CD4-positive, CD25-positive, alpha-beta regulatory T cell (primary cell): ENCODE results near the gene CCDC88A. TPM values are rescaled to one million over a fixed set of nuclear protein-coding genes. Genes with fewer than 3 reads are reported as not detected.
A peak's percentile ranks its signal among the peaks of the same experiment; 100 is the strongest.
"Not testable (repeated sequence)": the region's sequence is repeated elsewhere in the genome, so short reads cannot be mapped to it uniquely, and the experiment has no call there.

Source experiments
- ATAC-seq, 2 donors: fragments of 150-1000 bp; cut with Tn5 transposase; one replicate each; pipeline ENCODE4 v1.10.0; 2021; ENCODE audit warnings: low read depth in 2 of 2, moderate number of reproducible peaks in 2 of 2, moderate library complexity in 1 of 2
- DNase-seq, 3 donors: peaks; one replicate each; pipeline versions ENCODE4 v3.0.0 to v3.0.0-alpha.2; 2012 to 2022; ENCODE audit warnings: mixed read lengths in 1 of 3
- H3K27ac ChIP-seq: one replicate; pipeline ENCODE4 v1.7.0; 2013; ENCODE audit warnings: mild to moderate bottlenecking, low read length; ENCODE audit not compliant: insufficient read depth, poor library complexity, severe bottlenecking
- H3K27me3 ChIP-seq: one replicate; pipeline ENCODE4 v1.7.0; 2013; ENCODE audit warnings: low read length; ENCODE audit not compliant: control insufficient read depth, insufficient read depth
- H3K36me3 ChIP-seq: one replicate; pipeline ENCODE4 v1.7.0; 2013; ENCODE audit warnings: mild to moderate bottlenecking, low read length, moderate library complexity; ENCODE audit not compliant: control insufficient read depth, insufficient read depth
- H3K4me1 ChIP-seq: 2 replicates; pipeline ENCODE4 v1.7.0; 2013; ENCODE audit warnings: mild to moderate bottlenecking, low read length; ENCODE audit not compliant: insufficient read depth, control insufficient read depth, poor library complexity, severe bottlenecking
- H3K4me3 ChIP-seq: one replicate; pipeline ENCODE4 v1.7.0; 2013; ENCODE audit warnings: low read depth, mild to moderate bottlenecking, low read length, moderate library complexity
- H3K9me3 ChIP-seq, 2 experiments: 1 replicate in 1 of 2; 2 replicates in 1 of 2; pipeline ENCODE4 v1.7.0; 2013; ENCODE audit warnings: low read length in 2 of 2, mild to moderate bottlenecking in 1 of 2, moderate library complexity in 1 of 2; ENCODE audit not compliant: control insufficient read depth in 2 of 2
- H3K27ac Mint-ChIP-seq, 3 donors: one replicate each; pipeline ENCODE4 v1.8.0; 2020 to 2022; ENCODE audit warnings: mild to moderate bottlenecking in 3 of 3, mixed read lengths in 3 of 3, moderate library complexity in 2 of 3
- H3K27me3 Mint-ChIP-seq: one replicate; pipeline ENCODE4 v1.8.0; 2022; ENCODE audit warnings: mild to moderate bottlenecking, mixed read lengths
- H3K36me3 Mint-ChIP-seq: one replicate; pipeline ENCODE4 v1.8.0; 2020; ENCODE audit warnings: mixed read lengths
- H3K4me1 Mint-ChIP-seq, 4 donors: one replicate each; pipeline ENCODE4 v1.8.0; 2020 to 2022; ENCODE audit warnings: mixed read lengths in 4 of 4, mild to moderate bottlenecking in 1 of 4
- H3K4me3 Mint-ChIP-seq, 4 donors: one replicate each; pipeline ENCODE4 v1.8.0; 2020 to 2022; ENCODE audit warnings: mild to moderate bottlenecking in 4 of 4, mixed read lengths in 4 of 4, moderate library complexity in 3 of 4
- H3K9me3 Mint-ChIP-seq, 7 donors: one replicate each; pipeline ENCODE4 v1.8.0; 2020 to 2022; ENCODE audit warnings: mixed read lengths in 7 of 7, mild to moderate bottlenecking in 3 of 7, moderate library complexity in 2 of 7
- polyA plus RNA-seq, 4 donors: library from polyadenylated mRNA; unstranded; fragments of 300-500 nt; fragmentation: Illumina TruSeq; gene quantifications; one replicate each; pipeline ENCODE4 v1.2.3, GENCODE V29; 2021
- total RNA-seq: library from RNA; stranded (reverse); gene quantifications from one replicate; pipeline ENCODE4 v1.2.3, GENCODE V29; 2022

CCDC88A gene
- total and polyA plus RNA-seq, 5 donors from 2014 or later: 1.4 to 19.1 (median 2.5) TPM

GRCh38 chr2:55282110-55282917 is 137.3 kb downstream of the CCDC88A start:
- peak overlapping the region; percentile 94 to 97 (median 96) for H3K4me3 Mint-ChIP-seq
- peak overlapping the region; percentile 93 for H3K4me3 ChIP-seq
- no peaks in the 10 kb centered on the region for H3K36me3 ChIP-seq
- peak; percentile 98 to 99 for ATAC-seq
- peak overlapping the region; percentile 98 to 99 (median 98) for H3K27ac Mint-ChIP-seq
- peaks cover 13% of the 10 kb centered on the region for H3K4me1 ChIP-seq
- no peaks in the 10 kb centered on the region for H3K9me3 ChIP-seq
- H3K27me3 ChIP-seq: no peaks in the 10 kb centered on the region
- H3K4me1 Mint-ChIP-seq: peaks cover 10 to 42% (median 21%) of the 10 kb centered on the region in 4 donors
- H3K36me3 Mint-ChIP-seq: peaks cover 4% of the 10 kb centered on the region
- peaks cover 16% of the 10 kb centered on the region for H3K27me3 Mint-ChIP-seq
- peaks cover 0 to 2% (median 0%) of the 10 kb centered on the region in 7 donors for H3K9me3 Mint-ChIP-seq
- DNase-seq: peak; percentile 77 to 92 (median 86)
- H3K27ac ChIP-seq: peak overlapping the region; percentile 76

DNA sequence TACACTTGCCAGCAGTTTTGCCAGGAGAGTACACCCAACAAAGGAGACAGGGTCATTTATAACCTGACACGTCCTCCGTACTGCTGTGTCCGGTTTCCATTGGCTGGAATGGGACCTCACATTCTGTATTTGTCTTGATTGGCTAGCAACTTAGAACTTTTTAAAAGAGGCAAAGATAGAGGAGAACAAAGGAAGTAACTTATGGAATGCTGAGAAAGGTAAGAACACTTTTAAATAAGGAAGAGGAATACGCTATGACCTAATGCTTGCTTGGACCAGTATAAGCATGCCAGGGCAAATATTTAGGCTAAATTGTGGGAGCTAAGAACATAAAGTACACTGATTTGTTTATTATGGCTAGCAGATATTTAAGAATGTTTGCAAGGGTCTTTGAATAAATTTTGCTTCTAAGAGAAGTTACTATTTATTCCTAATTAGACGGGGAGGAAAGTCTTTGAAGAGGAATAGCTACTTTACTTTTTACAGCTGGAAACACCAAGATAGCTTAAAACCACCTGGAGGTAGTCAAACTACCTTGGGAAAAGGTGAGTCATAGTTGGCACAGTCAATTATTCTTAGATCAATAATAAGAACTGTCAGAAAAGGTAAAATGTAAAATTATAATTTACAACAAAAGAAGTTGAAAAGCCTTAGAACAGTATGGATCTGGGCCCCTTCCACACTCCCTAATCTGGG is 138.7 kb downstream of the CCDC88A start:
- not testable (repeated sequence) for H3K9me3 Mint-ChIP-seq

DNA sequence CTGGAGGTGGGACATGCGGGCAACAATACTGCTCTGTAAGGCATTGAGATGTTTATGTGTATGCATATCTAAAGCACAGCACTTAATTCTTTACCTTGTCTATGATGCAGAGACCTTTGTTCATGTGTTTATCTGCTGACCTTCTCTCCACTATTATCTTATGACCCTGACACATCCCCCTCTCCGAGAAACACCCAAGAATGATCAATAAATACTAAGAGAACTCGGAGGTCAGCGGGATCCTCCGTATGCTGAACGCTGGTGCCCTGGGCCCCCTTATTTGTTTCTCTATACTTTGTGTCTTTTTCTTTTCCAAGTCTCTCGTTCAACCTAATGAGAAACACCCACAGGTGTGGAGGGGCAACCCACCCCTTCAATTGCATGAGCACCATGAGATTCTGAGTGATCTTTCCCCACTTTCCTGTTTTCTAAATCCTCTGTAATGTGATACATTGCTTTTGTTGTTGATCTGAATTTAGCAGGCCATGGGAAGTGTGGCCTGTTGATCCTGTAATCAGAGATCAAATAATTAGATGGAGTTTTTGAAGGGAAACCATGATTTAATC is 139.7 kb downstream of the CCDC88A start:
- Mint-ChIP-seq H3K4me3 (peak overlapping the region in 1 of 4 donors; percentile 17), H3K4me1 (peaks cover 10 to 30% (median 15%) of the 10 kb centered on the region in 4 donors), H3K27me3 (peaks cover 16% of the 10 kb centered on the region), H3K27ac (peak overlapping the region in 1 of 3 donors; percentile 19)
- H3K27ac ChIP-seq, H3K27me3 ChIP-seq, H3K36me3 Mint-ChIP-seq, H3K9me3 ChIP-seq, H3K36me3 ChIP-seq, ATAC-seq, H3K9me3 Mint-ChIP-seq, DNase-seq, H3K4me3 ChIP-seq: not testable (repeated sequence)
- H3K4me1 ChIP-seq: peaks cover 13% of the 10 kb centered on the region

More for the DNA sequence above, 138.7 kb downstream of the CCDC88A start:
- not testable (repeated sequence) for DNase-seq, H3K36me3 ChIP-seq, H3K4me3 ChIP-seq, H3K27me3 ChIP-seq, H3K9me3 ChIP-seq, H3K27ac ChIP-seq, H3K36me3 Mint-ChIP-seq, ATAC-seq
- H3K4me1 Mint-ChIP-seq: peaks cover 10 to 35% (median 15%) of the 10 kb centered on the region in 4 donors
- peaks cover 13% of the 10 kb centered on the region for H3K4me1 ChIP-seq
- H3K27me3 Mint-ChIP-seq: peaks cover 16% of the 10 kb centered on the region
- H3K4me3 Mint-ChIP-seq: peak overlapping the region; percentile 59 to 94 (median 73)
- peak overlapping the region; percentile 80 to 98 (median 86) for H3K27ac Mint-ChIP-seq

DNA sequence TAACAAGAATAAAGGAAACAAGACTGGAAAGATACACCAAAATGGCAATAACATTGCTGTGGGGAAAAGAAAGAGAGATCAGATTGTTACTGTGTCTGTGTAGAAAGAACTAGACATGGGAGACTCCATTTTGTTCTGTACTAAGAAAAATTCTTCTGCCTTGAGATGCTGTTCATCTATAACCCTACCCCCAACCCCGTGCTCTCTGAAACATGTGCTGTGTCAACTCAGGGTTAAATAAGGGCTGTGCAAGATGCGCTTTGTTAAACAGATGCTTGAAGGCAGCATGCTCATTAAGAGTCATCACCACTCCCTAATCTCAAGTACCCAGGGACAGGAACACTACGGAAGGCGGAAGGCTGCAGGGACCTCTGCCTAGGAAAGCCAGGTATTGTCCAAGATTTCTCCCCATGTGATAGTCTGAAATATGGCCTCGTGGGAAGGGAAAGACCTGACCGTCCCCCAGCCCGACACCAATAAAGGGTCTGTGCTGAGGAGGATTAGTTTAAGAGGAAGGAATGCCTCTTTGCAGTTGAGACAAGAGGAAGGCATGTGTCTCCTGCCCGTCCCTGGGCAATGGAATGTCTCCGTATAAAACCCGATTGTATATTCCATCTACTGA is 140.3 kb downstream of the CCDC88A start:
- Mint-ChIP-seq H3K4me3 (peak overlapping the region in 1 of 4 donors; percentile 67), H3K27ac (peak overlapping the region in 1 of 3 donors; percentile 77), H3K4me1 (peaks cover 10 to 28% (median 15%) of the 10 kb centered on the region in 4 donors), H3K27me3 (peaks cover 18% of the 10 kb centered on the region)
- not testable (repeated sequence) for ATAC-seq, H3K4me3 ChIP-seq, H3K36me3 ChIP-seq, H3K27me3 ChIP-seq, H3K27ac ChIP-seq, H3K9me3 ChIP-seq, H3K9me3 Mint-ChIP-seq, H3K36me3 Mint-ChIP-seq, DNase-seq
- H3K4me1 ChIP-seq: peaks cover 13% of the 10 kb centered on the region

GRCh38 chr2:55277310-55277709 is 142.3 kb downstream of the CCDC88A start:
- Mint-ChIP-seq H3K36me3 (no peaks in the 10 kb centered on the region), H3K4me1 (peaks cover 0 to 16% (median 5%) of the 10 kb centered on the region in 4 donors), H3K9me3 (peaks cover 0 to 2% (median 0%) of the 10 kb centered on the region in 7 donors), H3K4me3 (no peak overlapping the region), H3K27ac (no peak overlapping the region), H3K27me3 (peaks cover 22% of the 10 kb centered on the region)
- DNase-seq (no peak), ATAC-seq (no peak)
- no peak overlapping the region for H3K27ac ChIP-seq
- peaks cover 6% of the 10 kb centered on the region for H3K4me1 ChIP-seq
- H3K9me3 ChIP-seq: no peaks in the 10 kb centered on the region
- H3K27me3 ChIP-seq: no peaks in the 10 kb centered on the region
- no peaks in the 10 kb centered on the region for H3K36me3 ChIP-seq
- H3K4me3 ChIP-seq: no peak overlapping the region

GRCh38 chr2:55274346-55274745 is 145.3 kb downstream of the CCDC88A start:
- peaks cover 1 to 19% (median 12%) of the 10 kb centered on the region in 4 donors for H3K4me1 Mint-ChIP-seq
- H3K9me3 ChIP-seq, DNase-seq, H3K9me3 Mint-ChIP-seq, H3K27ac ChIP-seq, H3K4me3 Mint-ChIP-seq, H3K4me1 ChIP-seq, H3K4me3 ChIP-seq, H3K36me3 ChIP-seq, H3K36me3 Mint-ChIP-seq, ATAC-seq, H3K27ac Mint-ChIP-seq, H3K27me3 ChIP-seq: not testable (repeated sequence)
- peaks cover 16% of the 10 kb centered on the region for H3K27me3 Mint-ChIP-seq

DNA sequence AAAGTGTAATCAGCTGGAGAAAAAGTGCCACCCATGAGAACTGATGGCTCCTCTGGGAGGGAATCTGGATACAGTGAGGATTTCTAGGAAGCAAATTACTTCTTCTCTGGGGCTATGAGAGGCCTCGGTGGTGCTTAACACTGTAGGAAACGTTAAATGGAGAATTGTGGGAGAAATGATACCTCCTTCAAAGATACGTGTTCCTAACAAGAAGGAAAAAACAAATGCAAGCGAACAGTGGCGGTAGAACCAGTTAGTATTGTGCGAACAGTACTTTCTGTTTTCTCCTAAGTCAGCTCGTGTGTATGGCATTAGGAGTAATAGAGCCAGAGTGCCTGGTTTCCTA is 150.0 kb downstream of the CCDC88A start:
- Histone ChIP-seq H3K9me3 (no peaks in the 10 kb centered on the region), H3K27ac (peak overlapping the region; percentile 84), H3K36me3 (peaks cover 2% of the 10 kb centered on the region), H3K4me3 (peak overlapping the region; percentile 97), H3K4me1 (peaks cover 13% of the 10 kb centered on the region), H3K27me3 (no peaks in the 10 kb centered on the region)
- Mint-ChIP-seq H3K9me3 (no peaks in the 10 kb centered on the region), H3K36me3 (no peaks in the 10 kb centered on the region), H3K4me1 (peaks cover 7 to 37% (median 18%) of the 10 kb centered on the region in 4 donors), H3K27ac (peak overlapping the region; percentile 94 to 98 (median 98)), H3K4me3 (peak overlapping the region; percentile 95 to 99 (median 96)), H3K27me3 (peaks cover 12% of the 10 kb centered on the region)
- peak in 2 of 3 donors; percentile 12 to 36 for DNase-seq
- no peak for ATAC-seq
